SK-N-MC (cell line): Measurements from ENCODE around the gene GIPC3.

Experiments used
- EZH2 ChIP-seq: fragments of 200-600 bp; sonication (generic); IDR thresholded peaks from one replicate; pipeline ENCODE4 v1.6.1; 2017; ENCODE audit warnings: antibody characterized with exemption
- POLR2AphosphoS5 ChIP-seq: IDR thresholded peaks from 2 replicates; pipeline ENCODE4 v1.6.1; 2012; ENCODE audit warnings: mild to moderate bottlenecking, low read depth, low read length, borderline replicate concordance

DNA sequence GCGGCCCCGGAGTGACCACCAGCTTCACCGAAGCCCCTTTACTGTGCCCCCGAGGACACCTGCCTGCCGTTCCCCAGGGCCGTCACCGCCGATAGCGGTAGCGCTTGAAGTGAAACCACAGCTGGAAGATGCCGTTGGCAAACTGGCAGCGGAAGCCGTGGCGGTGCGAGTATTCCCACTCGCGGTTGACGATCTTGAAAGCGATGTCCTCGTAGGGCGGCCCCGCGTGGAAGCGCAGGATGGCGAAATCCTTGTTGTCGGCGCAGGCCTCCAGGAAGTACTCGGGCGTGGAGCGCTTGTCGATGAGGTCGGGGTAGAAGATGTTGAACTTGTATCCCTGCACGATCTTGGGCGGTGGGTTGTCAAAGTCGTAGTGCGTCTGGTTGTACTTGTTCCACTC is 26.6 kb downstream of the GIPC3 start:
- TF ChIP-seq EZH2 (no peak), POLR2AphosphoS5 (no peak)
